Erythroblast (primary cell): Measurements from ENCODE around the gene CCKAR.

ENCODE experiments used
- GATA1 ChIP-seq: IDR thresholded peaks from 2 replicates; pipeline ENCODE4 v1.6.1; 2011; ENCODE audit warnings: low read depth, mild to moderate bottlenecking, control low read depth, low read length, moderate library complexity
- POLR2A ChIP-seq: IDR thresholded peaks from 2 replicates; pipeline ENCODE4 v1.6.1; 2011; ENCODE audit warnings: mild to moderate bottlenecking, low read length

- TF ChIP-seq POLR2A (no peak), GATA1 (no peak)
These were observed 23.6 kb downstream of the CCKAR start for GRCh38 chr4:26466578-26467270.
